H4 (cell line): ENCODE measurements around the gene ASB6. TPM values are rescaled to one million over a fixed set of nuclear protein-coding genes. Genes with fewer than 3 reads are reported as not detected.
"Not testable (repeated sequence)": the region's sequence is repeated elsewhere in the genome, so short reads cannot be mapped to it uniquely, and the experiment has no call there.

Experiments used
- DNase-seq: peaks from one replicate; pipeline ENCODE4 v3.0.0-alpha.2; 2015; ENCODE audit warnings: low spot score
- total RNA-seq: library from RNA; depleted of rRNA; stranded (reverse); fragments of >200 nt; shearing (Covaris generic); gene quantifications from 2 replicates; pipeline ENCODE4 v1.2.3, GENCODE V29; 2014

Gene ASB6
- total RNA-seq, 1 experiment from 2014 or later, result 13.3 TPM

DNA sequence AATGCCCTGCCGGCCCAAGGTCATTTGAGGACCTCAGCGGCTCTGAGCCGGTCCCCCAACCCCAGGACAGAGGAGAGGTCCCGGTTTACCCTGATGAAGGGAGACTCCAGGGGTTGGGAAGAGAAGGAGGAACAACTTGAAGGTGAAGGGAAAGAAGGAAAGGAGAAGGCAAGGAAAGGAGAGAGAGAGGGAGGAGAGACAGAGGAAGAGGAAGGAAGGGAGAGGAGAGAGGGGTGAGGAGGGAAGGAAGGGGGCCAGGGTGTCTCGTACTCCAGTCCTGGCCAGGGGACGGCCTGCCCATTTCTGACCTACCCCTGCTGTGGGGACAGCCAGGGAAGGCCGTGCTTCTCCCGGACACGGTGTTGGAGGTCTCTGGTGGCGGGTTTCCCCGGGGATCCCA lies 25.4 kb upstream of the ASB6 start:
- DNase-seq, result no peak

DNA sequence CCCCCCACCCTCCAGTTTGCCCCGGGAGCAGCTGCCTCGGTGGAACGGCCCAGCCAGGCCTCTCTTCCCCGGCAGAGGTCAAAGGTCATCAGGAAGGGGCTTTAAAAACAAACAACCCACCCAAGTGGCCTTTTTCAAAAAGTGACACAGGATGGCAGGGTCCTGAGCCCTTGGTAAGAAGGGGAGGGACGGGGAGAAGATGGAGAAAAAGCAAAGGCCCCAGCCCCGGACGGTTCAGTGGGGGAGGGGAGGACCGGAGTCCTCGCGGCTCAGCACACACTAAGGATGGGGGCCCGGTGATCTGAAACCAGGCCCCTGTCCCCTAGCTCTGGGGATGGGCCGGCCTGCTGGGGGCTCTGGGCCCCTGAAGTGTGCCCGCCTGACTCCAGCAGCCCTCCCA lies 24.6 kb upstream of the ASB6 start:
- no peak for DNase-seq

DNA sequence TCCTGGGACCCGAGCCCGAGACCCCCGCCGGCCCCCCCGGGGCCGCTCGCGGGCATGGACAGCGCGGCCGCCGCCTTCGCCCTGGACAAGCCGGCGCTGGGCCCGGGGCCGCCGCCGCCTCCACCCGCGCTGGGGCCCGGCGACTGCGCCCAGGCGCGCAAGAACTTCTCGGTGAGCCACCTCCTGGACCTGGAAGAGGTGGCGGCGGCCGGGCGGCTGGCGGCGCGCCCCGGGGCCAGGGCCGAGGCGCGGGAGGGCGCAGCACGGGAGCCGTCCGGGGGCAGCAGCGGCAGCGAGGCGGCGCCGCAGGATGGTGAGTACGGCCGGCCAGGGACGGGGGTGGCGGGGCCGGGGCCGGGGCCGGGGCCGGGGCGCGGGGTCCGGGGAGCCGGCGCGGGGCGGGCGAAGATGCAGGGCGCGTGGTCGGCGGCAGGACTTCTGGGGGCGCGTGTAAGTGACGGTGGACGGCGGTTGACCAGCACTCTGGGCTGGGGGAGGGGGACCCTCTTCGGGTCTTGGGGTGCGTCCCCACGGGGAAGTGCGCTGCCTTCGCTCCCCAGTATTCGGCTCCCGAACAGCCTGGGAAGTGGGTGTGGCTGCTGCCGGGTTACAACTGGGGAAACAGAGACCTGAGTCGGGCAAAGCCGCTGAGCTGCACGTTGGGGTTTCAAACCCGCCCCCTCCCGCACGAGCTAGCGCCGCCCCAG lies 24.0 kb upstream of the ASB6 start:
- DNase-seq, result no peak

DNA sequence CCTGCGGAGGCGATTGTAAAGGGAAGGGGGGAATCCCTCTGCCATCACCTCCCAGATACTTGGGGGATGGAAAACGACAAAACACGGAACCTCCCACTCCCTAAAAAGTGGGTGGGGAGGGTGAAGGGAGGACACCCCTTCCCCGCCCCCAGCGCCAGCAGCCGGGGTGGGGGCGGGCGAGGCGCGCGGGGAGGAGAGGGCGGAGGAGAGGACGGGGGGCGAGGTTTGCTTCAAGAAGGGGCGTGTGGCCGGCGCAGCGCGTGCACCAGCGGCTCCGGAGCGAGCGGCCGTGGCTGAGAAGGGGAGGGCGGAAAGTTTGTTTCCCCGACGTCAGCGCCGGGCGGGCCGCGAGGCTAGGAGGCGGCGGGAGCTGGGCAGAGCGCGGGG lies 23.4 kb upstream of the ASB6 start, which contains the start of gene PRRX2:
TSS of gene PRRX2 (plus strand) at position 259 of the 387 bp plus-strand sequence. CDS start 221 bp downstream, outside the sequence.
- no peak for DNase-seq

DNA sequence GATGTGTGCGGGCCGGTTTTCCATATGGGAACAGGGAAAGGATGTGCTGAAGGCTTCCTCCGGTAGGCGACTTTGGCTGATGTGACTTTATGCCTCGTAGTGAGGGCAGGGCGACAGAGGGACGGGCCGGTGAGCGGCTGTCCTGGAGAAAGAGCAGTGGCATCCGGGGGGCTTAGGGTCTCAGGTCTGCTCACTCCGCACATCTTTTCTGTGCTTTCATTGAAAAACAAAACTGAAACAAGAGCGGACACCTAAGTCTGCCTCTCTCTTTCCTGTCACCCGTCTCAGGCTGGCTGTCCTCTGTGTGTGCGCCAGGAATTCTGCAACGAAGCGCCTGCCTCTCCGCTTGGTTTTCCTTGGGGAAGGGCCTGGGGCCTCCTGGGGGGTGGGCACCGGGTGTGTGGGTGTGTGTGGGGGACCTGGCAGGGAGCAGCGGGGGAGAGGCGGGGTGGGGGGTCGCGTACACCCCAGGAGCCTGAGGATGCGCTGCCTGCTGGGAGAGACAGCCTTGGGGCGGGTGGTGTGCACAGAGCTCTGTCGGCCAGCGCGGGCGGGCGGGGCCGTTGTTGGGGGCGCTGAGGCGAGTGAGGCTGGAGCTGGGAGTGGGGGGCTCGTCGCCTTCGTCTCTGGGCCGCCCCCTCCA lies 22.9 kb upstream of the ASB6 start:
- DNase-seq, result no peak

DNA sequence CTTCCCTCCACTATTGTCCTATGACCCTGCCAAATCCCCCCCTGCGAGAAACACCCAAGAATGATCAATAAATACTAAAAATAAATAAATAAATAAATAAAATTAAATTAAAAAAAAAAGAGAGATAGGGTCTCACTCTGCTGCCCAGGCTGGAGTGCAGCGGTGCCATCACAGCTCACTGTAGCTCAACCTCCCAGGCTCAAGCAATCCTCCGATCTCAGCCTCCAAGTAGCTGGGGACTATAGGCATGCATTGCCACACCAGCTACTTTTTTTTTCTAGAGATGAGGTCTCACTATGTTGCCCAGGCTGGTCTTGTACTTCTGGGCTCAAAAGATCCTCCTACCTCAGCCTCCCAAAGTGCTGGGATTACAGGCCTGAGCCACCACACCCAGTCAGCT lies 20.3 kb upstream of the ASB6 start:
- DNase-seq, result not testable (repeated sequence)

DNA sequence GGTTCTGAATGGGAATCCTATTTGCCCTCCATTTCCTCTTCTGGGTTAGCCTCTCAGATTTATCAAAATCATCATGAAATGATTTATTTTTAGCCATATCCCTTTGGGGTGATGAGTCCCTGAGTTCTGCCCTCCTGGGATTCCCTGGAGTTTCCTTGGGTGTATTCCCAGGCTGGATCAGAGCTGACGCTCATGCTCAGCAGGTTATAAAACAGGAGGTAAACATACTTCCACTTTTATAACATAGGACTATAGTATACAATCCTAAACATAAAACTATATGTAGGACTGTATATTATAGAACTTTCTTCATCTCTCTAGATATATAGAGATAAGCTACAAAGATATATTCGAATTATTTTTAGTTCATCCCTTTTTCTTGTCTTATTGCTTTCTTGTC lies 19.1 kb upstream of the ASB6 start:
- no peak for DNase-seq

DNA sequence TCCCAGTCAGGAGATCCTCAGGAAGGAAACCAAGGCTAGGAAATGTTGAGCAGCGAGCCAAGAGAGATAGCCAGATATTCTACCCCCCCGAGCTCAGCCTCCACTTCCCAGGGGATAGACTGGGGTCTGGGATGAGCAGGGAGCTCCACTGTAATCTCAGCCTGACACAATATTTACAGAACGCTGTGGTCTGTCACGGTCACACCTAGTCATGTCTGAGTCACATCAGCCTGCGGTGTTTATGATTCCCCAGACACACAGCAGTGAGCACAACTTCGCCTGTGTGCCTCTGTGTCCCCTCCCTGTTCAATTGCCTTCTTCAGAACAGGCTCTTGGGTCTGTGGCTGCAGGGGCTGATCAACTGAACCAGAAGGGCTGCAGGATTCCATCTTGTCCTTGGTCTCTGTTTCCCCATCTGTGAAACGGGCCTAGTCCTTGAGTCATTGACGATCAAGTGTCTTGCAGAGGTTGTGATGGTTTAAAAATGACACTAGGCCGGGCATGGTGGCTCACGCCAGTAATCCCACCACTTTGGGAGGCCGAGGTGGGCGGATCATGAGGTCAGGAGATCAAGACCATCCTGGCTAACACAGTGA lies 14.9 kb upstream of the ASB6 start:
- peak; percentile 45 for DNase-seq

DNA sequence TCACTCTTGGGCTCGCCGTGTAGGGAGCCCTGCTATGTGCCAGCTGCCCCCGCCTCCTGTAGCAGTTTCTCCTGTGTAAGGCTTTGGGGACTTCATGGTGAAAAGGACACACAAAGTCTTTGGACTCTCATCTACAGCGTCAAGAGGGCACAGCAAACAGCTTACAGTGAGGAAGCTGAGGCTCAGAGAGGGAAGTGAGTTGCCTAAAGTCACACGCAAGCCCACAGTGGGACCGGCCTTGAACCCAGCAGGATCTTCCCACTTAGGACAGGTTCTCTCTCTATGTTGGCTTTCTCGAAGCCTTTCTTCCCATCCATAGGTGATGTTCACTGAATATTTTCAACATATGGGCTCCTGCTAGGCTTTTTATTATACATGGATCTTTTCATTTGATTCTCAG lies 13.7 kb upstream of the ASB6 start:
- no peak for DNase-seq

DNA sequence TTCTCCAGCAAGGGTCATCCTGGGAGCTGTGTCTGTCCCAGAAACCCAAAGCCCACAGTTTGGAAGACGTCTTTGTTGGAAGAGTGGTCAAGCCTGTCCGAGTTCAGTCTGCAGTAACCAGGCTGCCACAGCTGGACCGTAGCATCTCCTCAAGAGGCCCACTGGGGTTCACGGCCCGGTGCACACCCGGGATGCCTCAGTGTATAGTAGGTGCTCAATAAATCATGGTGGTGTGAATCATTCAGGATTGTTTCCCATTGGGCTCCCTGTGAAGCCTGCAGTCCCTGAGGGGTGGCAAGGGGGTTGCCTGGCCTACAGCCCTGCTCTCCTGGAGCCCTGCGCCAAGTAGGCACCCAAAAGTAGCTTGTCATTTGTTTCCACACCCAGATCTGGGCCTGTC lies 13.2 kb upstream of the ASB6 start:
- no peak for DNase-seq

DNA sequence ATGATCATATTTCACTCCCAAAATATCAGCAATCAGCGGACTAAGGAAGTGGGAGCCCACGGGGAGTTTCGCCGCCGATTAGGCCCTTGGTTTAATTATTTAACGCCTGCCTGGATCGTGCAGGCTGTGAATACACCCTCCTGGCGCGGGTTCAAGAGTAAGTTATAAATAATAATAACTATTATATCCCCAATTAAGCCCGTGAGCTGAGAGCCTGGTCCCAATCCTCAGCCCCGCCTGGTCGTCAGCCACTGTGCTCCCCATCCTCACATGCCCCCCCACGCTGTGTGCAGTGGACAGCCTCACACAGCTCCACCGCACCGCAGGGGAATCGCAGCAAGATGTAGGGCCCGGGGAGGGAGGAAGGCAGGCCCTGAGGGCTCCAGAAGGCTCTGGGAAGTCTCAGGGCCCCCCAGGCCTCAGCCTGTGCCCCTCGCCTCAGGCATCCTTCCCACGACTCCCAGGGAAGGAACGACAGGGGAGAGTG lies 12.6 kb upstream of the ASB6 start:
- DNase-seq, result no peak

DNA sequence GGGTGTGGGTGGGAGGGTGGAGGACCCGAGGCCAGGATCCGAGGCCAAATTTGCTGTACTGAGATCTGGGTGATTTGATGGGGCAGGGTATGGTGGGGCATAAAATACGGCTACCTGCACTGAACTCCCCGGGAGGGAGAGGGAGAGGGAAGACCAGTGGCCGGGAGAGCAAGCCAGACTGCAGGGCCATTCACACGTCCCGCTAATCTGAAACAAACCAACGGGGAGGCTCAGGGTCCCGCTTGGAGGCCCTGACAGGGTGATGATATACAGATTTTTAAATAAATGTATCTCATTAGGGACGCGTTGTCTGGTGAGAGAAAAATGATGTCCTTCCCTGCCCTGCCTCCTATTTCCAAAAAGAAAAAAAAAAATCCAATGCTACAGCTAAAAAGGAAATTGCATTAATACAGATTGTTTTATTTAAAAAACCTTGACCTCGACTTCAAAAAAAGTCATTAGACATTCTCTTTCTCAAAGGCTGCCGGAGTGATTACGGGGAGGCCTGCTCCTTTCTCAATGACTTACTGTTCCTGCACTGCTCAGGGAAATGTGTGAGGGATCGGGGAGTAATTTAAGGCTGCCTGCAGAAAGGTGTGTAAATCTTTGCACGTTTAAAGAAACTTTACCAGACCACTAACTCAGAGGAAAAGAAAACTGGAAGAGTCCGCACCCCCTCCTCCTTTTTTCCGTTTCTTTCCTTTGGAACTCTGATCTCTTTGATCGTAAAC lies 12.0 kb upstream of the ASB6 start:
- no peak for DNase-seq

DNA sequence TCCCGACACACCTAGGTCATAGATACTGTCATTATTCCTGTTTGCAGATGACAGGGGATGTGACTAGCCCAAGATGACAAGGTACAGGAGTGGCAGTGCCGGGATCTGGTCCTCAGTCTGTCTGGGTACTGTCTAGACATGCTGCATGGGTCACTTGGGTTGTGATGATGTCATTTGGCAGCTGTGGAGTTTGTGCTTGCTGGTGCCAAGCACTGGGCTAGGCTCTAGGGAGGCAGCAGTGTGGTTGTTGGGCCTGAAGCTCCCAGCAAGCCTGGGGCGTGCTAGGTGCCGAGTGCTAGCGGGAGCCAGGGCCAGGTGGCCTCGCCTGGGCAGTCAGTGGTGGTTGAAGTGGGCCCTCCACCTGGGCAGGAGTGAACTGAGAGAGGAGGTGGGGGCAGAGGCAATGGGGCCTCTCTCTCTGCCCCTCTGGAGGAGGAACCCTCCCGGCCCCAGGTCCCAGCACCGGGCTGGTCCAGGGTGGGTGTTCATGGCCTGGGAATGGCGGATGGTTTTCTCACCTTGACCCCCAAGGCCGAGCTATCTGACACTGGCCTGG lies 8.8 kb upstream of the ASB6 start:
- no peak for DNase-seq

DNA sequence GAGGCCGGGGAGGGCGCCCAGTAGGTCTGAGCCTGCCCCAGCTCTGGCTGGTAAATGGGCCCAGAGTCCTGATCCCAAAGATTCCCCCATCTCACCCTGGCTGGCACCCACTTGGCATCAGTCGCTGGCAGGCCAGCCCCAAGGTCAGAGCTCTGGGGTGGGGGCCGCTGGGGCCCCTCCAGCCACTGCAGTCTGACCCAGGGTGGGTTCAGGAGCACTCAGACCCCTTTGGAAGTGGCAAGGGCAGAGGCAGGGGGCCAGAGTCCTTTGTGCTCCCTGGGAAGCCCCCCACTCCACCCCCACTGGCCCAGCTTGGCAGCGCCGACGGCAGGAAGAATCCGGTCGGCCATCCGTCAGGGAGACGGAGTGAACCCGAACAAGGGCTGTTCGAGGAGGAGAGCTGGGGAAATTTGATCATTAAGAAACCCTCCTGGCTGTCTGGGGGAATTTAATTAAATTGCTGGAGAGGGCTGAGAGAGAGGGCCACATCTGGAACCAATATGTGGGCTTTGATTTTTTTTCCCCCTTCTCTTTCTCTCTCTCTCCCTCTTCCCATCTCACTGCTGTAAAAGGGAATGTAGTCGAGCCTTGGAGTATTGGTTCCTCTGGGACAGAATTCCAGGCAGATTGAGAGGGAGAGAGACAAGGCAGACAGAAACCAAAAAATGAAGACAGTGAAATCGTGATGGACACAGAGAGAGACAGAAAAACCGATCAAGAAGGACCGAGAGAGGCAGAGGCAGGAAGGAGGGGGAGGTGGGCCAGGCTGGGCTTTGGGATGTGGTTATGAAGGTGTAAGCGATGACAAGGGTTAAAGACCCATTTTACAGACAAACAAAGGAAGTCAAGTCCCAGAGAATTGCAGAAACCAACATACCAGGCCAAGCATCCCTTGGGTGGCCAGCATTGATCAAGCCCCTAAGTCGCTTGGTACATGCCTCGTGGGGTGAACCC lies 8.1 kb upstream of the ASB6 start:
- DNase-seq, result no peak

DNA sequence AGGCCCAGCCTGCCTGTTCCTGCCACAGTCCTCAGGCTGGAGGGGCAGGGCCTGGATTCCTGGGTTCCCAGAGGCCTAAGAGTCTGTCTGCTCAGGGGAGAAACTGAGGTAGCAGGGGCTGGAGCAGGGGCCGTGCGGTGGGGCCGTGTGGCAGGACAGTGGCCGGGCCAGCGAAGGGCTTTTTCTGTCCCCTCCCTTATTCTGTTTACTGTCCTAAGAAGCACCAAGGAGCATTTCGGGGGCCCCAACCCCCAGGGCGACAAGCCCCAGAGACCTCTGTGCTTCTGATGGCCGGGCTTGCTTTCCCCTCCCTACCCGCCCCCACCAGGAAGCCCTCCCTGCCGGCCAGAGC lies 6.8 kb upstream of the ASB6 start:
- no peak for DNase-seq

DNA sequence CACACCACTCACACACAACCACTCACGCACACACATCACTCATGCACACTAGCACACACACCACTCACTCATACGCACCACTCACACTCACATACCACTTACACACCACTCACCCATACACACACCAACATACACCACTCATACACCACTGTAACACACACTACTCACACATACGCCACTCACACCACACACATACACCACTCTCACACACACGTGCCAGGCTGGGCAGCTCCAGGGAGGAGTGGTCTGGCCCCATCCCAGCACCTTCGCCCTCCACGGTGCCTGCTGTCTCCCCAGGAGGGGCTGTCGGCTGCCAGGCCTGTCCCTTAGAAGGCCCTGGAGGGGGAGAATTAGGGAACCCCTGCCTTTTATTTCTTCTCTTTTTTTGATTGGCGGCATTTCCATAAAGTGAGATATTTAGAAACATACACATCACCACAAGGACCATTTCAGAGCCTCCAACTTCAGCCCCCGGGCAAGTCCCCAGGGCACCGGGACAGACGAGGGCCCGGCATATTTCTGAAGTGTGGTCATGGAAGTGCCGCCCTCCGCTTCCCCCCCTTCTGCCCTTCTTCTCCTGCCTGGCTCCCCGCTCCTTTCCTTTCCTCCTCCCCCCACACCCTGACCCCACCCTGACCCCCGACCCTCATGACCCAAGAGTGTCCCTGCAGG lies 6.3 kb upstream of the ASB6 start:
- DNase-seq, result no peak

DNA sequence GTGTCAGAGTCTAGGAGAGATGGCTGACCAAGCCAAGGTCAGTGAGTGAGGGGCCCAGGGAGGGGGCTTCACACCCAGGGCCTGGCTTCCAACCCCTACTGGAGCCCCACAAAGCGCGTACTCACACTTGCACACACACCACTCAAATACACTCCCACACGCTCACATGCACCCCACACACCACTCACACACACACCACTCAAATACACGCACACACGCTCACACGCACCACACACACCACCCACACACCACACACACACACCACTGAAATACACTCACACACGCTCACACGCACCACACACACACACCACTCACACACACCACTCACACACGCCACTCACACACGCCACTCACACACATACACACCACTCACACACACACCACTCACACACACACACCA lies 5.7 kb upstream of the ASB6 start:
- no peak for DNase-seq

DNA sequence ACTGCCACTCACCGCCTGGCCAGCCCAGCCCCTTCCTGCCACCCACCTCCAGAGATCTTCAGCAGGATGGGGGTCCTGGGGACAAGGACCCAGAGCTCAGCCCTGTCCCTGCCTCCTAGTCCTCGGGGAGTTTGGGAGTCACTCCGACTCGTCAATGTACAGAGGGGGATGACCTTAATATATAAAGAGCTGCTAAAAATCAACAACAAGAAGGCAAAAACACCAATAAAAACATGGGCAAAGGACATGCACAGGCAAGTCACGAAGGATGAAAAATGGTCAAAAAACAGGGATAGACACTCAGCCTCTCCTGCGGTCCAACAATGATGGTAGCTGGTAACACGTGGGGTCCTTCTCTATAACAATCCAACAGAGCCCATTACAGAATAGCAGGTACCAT lies 4.7 kb upstream of the ASB6 start:
- DNase-seq, result no peak

DNA sequence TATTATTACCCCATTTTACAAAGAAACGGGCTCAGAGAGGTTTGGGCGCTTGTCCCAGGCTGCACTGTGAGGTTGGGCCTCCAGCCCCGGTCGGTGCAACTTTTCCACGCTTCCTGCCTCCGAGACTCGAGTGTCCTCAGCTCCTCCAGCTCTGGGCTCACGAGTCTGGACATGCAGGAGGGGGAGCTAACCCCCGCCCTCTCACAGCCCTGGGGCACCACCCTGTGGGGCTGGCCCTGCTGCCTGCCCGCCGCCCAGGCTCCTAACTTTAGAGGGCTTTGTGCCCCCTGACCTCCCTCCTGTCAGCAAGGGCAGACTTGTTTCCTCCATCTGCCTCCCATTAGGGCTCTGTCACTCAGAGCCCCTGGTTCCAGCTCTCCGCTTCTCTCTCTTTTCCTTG lies 4.3 kb upstream of the ASB6 start:
- DNase-seq, result no peak

DNA sequence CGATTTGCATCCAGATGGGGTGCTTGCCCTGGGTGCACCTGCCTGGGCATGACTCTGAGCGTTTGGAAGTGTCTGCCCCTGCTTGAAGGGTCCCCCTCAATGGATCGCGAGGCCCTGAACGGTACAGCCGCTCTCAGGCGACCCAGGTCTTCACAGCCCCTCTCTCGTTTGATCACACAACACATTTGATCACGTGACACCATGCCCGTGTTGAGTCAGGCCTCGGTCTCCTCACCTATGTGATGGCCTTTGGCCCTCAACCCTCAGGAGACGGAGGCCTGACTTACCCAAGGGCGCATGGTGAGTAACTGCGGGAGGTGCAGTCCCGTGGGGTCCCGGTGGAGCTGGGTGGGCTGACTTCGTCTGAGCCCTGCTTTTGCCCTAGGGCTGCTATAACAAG lies 3.0 kb upstream of the ASB6 start:
- DNase-seq, result no peak

DNA sequence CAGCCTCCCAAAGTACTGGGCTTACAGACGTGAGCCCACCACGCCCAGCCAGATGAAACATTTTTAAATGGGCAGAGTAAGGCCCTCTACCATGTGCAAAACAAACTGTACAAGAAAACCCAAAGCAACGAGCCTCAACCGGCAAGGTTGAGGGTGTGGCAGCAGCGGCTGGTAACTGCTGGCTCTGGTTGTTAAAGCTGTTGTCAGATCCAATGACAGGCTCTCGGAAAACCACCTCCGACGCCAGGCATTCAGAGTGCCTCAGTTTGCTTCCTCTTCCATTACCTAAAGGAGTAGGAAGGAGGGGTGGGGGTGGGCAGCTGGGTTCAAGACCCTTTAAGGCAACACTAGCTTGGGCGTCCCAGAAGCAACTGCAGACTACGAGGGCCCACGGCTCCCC lies 2.4 kb upstream of the ASB6 start:
- no peak for DNase-seq
